Lung (tissue), 12 donors: ENCODE data around the gene CERCAM. TPM values are rescaled to one million over a fixed set of nuclear protein-coding genes. Genes with fewer than 3 reads are reported as not detected.

Source experiments
- ATAC-seq: fragments of 200-7000 bp; cut with Tn5 transposase; one replicate; pipeline ENCODE4 v1.9.1; 2020; ENCODE audit warnings: moderate number of reproducible peaks; ENCODE audit not compliant: insufficient read depth, low FRiP score
- DNase-seq, 3 donors: peaks; one replicate each; pipeline ENCODE4 v3.0.0-alpha.2; 2013 to 2017
- H3K27ac ChIP-seq, 2 donors: one replicate each; pipeline ENCODE4 v1.5.1; 2013; ENCODE audit warnings: mild to moderate bottlenecking in 2 of 2, moderate library complexity in 2 of 2, control low read depth in 1 of 2, inconsistent platforms in 1 of 2, low read depth in 1 of 2, low read length in 1 of 2
- H3K27me3 ChIP-seq, 3 donors: one replicate each; pipeline ENCODE4 v1.5.1; 2013; ENCODE audit warnings: low read length in 2 of 3; ENCODE audit not compliant: control insufficient read depth in 3 of 3, insufficient read depth in 3 of 3
- H3K36me3 ChIP-seq, 4 donors: one replicate each; pipeline ENCODE4 v1.5.1; 2013; ENCODE audit warnings: low read length in 4 of 4, mild to moderate bottlenecking in 1 of 4, moderate library complexity in 1 of 4; ENCODE audit not compliant: control insufficient read depth in 4 of 4, insufficient read depth in 4 of 4
- H3K4me1 ChIP-seq, 5 donors: one replicate each; pipeline ENCODE4 v1.5.1; 2013; ENCODE audit warnings: low read length in 5 of 5, mild to moderate bottlenecking in 2 of 5, moderate library complexity in 1 of 5; ENCODE audit not compliant: control insufficient read depth in 5 of 5, insufficient read depth in 5 of 5
- H3K4me3 ChIP-seq: one replicate; pipeline ENCODE4 v1.5.1; 2013; ENCODE audit warnings: mild to moderate bottlenecking, control low read depth, moderate library complexity
- H3K9ac ChIP-seq, 2 donors: one replicate each; pipeline ENCODE4 v1.5.1; 2013; ENCODE audit warnings: low read length in 2 of 2, control low read depth in 1 of 2; ENCODE audit not compliant: insufficient read depth in 1 of 2
- H3K9me3 ChIP-seq, 4 donors: one replicate each; pipeline ENCODE4 v1.5.1; 2013; ENCODE audit warnings: low read length in 3 of 4, mild to moderate bottlenecking in 1 of 4, moderate library complexity in 1 of 4; ENCODE audit not compliant: control insufficient read depth in 4 of 4, insufficient read depth in 3 of 4
- CTCF ChIP-seq: IDR thresholded peaks from 2 replicates; pipeline ENCODE4 v1.5.1; 2012; ENCODE audit warnings: mild to moderate bottlenecking; ENCODE audit errors: control extremely low read depth, extremely low read depth
- WGBS, 2 donors: extraction: QIAGEN DNeasy Blood & Tissue Kit; methylation state at CpG; one replicate each; pipeline ENCODE4 v1.1.7; 2013; 5-methylcytosine and 5-hydroxymethylcytosine counted together
- polyA plus RNA-seq, 2 donors: library from polyadenylated mRNA; stranded (reverse); fragments of 200-250 nt; gene quantifications; one replicate each; pipeline ENCODE4 v1.2.1, GENCODE V29; 2013
- total RNA-seq, 2 donors: library from RNA; depleted of rRNA in 1 of 2; stranded (reverse); fragments of >200 nt in 1 of 2; gene quantifications; one replicate each; pipeline ENCODE4 v1.2.1, GENCODE V29; 2014 to 2021
- donor health status: control.
- donor health status: control.
- donor health status: Bipolar disorder and iron deficiency.
- donor health status: healthy.
- donor health status: DM: yes; HTN: yes; CAD: no.

The CERCAM gene
- total and polyA plus RNA-seq, 4 donors = 6.0 to 27.5 (median 14.3) TPM

GRCh38 chr9:128390150-128390812, 30.4 kb upstream of the CERCAM start:
- Histone ChIP-seq H3K9ac (no peak overlapping the region), H3K27me3 (peaks cover 0 to 44% (median 33%) of the 10 kb centered on the region in 3 donors), H3K4me3 (no peak overlapping the region), H3K9me3 (no peaks in the 10 kb centered on the region), H3K36me3 (peaks cover 15 to 58% (median 18%) of the 10 kb centered on the region in 4 donors), H3K4me1 (peaks cover 0 to 8% (median 3%) of the 10 kb centered on the region in 5 donors), H3K27ac (no peak overlapping the region)
- no peak for TF ChIP-seq CTCF
- no peak for ATAC-seq
- 85 to 92% methylated on average over 11 of the region's 11 CpGs for WGBS, 2 donors
- no peak for DNase-seq

GRCh38 chr9:128390813-128391711, 29.6 kb upstream of the CERCAM start:
- Histone ChIP-seq H3K27me3 (peaks cover 0 to 47% (median 35%) of the 10 kb centered on the region in 3 donors), H3K36me3 (peaks cover 14 to 55% (median 18%) of the 10 kb centered on the region in 4 donors), H3K4me1 (peaks cover 0 to 8% (median 3%) of the 10 kb centered on the region in 5 donors), H3K9me3 (no peaks in the 10 kb centered on the region), H3K4me3 (no peak overlapping the region), H3K27ac (no peak overlapping the region), H3K9ac (no peak overlapping the region)
- ATAC-seq (no peak), DNase-seq (no peak)
- TF ChIP-seq CTCF = no peak
- WGBS, 2 donors = 97 to 98% methylated on average over 8 of the region's 8 CpGs

GRCh38 chr9:128391956-128392301, 28.7 kb upstream of the CERCAM start:
- Histone ChIP-seq H3K9me3 (no peaks in the 10 kb centered on the region), H3K27ac (no peak overlapping the region), H3K9ac (no peak overlapping the region), H3K4me1 (peaks cover 0 to 10% (median 3%) of the 10 kb centered on the region in 5 donors), H3K4me3 (no peak overlapping the region), H3K27me3 (peaks cover 0 to 51% (median 39%) of the 10 kb centered on the region in 3 donors), H3K36me3 (peaks cover 14 to 46% (median 18%) of the 10 kb centered on the region in 4 donors)
- DNase-seq (no peak), ATAC-seq (no peak)
- WGBS, 2 donors = 92 to 93% methylated on average over 21 of the region's 21 CpGs
- TF ChIP-seq CTCF = no peak
